Activated T-cell treated with anti-CD3 and anti-CD28 coated beads for 24 hours (primary cell): ENCODE results near the gene IKZF1.
"Not testable (repeated sequence)": the region's sequence is repeated elsewhere in the genome, so short reads cannot be mapped to it uniquely, and the experiment has no call there.

Experiments
- DNase-seq: peaks from one replicate; pipeline ENCODE4 v3.0.0-alpha.2; 2020; ENCODE audit warnings: low read depth

IKZF1 gene

DNA sequence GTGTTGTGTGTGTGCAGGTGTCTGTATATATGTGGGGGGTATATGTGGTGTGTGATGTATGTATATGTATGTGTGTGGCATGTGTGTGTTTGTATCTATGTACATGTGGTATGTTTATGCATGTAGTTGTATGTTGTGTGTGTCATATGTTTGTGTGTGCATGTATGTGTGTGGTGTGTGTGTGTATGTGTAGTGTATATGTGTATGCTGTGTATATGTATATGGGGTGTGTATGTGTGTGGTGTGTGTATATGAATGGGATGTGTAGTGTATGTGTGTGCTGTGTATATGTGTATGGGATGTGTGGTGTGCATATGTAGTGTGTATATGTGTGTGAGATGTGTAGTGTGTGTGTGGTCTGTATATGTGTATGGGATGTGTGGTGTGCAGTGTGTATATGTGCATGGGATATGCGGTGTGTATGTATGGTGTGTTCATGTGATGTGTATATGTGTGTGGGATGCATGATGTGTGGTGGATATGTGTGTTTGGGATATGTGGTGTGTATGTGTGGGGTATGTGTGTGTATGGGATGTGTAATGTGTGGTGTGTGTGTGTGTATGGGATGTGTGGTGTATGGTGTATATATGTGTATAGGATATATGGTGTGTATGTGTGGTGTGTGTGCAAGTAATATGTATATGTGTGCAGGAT is 30.0 kb downstream of the IKZF1 start:
- DNase-seq = no peak

DNA sequence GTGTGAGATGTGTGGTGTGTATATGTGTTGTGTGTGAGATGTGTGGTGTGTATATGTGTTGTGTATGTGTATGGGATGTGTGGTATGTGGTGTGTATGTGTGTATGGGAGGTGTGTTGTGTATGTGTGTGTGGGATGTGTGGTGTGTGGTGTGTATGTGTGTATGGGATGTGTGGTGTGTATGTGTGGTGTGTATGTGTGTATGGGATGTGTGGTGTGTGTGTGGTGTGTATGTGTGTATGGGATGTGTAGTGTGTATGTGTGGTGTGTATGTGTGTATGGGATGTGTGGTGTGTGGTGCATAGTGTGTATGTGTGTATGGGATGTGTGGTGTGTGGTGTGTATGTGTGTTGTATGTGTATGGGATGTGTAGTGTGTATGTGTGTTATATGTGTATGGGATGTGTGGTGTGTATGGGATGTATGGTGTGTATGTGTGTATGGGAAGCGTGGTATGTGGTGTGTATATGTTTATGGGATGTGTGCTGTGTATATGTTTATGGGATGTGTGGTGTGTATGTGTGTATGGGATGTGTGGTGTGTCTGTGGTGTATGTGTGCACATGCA is 30.8 kb downstream of the IKZF1 start:
- no peak for DNase-seq

GRCh38 chr7:50335795-50336754 is 31.6 kb downstream of the IKZF1 start:
- DNase-seq = peak; percentile 80

DNA sequence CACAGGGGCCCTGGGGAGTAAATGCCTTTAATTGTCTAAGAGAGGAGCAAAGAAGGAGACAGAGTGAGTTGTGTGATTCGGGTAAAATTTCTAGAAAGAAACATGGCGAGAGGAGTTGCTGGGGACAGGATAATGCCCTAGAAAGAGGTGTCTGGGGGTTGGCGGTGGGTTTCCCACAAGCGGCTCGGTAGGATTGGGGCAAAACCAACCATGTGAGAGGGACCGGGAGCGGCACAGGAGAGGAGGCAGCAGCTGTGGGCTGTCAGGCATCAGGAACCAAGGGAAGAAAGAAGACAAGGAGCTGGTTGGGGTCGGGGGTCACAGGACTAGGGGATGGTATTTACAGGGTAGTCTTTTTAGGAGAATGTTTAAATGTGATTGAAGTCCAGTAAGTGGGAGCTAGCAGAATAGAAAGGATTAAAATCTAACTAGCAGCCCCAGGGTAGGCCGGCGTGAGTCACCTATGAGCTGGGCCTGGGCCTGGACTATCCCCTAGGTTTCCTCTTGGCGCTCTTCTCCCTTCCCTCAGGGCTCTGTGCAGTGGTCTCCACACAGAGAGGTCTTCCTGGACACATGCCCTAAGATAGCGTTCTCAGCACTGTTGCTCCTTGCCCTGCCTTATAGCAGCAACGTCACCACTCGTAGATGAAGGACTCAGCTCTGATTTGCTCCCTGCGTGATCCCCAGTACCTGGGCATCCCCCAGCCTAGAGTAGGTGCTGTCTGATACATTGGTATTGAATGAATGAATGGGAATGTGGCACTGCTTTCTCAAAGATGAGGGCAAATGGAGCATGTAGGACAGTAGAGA is 32.6 kb downstream of the IKZF1 start:
- DNase-seq = no peak

GRCh38 chr7:50339472-50339871 is 35.0 kb downstream of the IKZF1 start:
- DNase-seq = not testable (repeated sequence)

DNA sequence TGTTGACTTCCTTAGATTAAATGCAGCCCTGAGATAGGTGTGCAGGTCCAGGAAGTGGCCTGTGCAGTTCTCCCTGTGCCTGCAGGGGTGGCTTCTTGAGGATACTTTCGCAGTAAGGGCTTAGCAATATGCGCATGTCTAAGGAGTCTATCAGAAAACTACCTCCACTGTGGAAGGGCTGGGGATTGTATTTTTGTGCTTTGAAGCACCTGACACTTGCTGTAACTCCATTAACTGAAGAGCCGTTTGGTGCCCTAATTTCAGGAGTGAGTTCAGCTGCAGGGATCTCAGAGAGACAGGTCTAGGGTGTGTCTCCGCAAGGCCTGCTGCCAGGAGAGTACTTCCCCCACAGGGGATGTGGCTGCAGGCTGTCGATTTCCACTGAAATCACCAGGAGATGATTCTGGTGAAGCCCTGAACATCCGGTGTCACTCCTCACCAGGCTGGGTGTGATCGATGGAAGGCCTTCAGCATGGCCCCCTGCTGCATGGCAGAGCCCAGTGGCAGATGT is 35.5 kb downstream of the IKZF1 start:
- DNase-seq = no peak

- DNase-seq = no peak
Observed at GRCh38 chr7:50341724-50342123, 37.2 kb downstream of the IKZF1 start.

DNA sequence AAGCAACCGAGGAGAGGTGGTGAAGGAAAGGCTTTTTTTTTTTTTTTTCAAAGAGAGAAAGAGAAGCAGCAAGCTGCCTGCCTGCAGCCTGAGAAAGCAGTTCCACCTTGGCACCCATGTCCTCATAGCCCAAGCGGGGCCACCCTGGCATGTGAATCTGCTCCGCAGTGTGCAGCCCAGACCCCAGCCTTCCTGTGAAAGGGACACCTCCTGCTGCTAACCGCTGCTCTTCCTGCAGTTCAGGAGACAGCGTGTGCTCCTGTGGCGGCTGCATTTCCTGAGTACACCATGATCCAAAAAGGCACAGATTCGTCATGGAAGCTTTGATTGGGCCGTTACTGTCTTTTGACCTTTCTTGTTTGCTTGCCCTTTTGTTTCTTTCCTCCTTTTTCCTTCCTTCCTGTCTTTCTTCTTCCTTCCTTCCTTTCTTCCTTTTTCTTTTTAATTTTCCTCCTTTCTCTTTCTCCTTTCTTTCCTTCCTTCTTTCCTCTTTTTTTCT is 38.1 kb downstream of the IKZF1 start:
- no peak for DNase-seq

- no peak for DNase-seq
Observed at GRCh38 chr7:50346545-50347497, 42.3 kb downstream of the IKZF1 start.

GRCh38 chr7:50347693-50348092 is 43.2 kb downstream of the IKZF1 start:
- DNase-seq = no peak

GRCh38 chr7:50348469-50349162 is 44.1 kb downstream of the IKZF1 start:
- no peak for DNase-seq

- DNase-seq = no peak
Observed at GRCh38 chr7:50349399-50349798, 44.9 kb downstream of the IKZF1 start.

DNA sequence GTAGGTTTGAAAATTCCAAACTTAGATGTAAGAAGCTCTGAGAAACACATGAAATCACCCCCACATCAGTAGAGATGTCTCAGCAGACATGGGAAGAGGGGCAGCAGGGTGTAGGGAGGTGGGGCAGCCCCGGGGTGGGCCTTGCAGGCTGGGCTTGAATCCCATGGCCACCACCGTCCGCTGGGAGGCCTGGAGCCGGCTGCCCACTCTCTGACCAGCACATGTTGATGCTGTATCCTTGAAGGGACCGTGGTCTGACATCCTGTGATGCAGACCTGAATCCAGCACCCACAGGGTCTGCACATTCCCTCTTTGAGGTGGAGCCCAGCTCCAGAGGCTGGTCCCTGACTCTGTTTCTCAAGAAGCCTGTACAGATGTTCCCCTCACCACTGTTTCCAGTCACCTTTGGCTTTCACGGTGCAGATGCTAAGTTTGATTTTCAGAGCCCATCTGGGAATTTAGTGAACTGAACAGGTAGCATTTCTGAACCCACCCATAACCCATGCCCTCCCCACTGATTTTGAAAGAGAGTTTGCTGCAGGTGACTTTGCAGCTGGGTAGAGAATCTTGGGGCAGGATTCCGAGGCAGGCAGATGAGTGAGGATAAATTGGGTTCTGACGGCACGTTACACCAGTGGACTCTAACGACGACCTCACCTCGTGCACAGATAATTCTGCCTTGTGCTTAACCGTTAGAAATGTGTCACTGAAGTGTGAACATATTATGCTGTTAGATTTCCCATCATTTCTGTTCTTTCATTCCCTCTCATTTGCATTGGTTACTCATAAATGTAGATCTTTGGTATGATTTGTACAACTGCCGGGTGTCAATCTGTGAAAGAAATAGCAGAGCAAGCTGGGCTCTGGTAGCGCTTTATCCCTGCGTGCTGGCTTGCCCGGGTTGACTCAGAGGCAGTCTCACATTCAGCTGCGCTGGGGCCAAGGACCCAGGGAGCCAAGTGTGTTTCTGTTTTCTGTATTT is 45.7 kb downstream of the IKZF1 start:
- DNase-seq = peak; percentile 77

DNA sequence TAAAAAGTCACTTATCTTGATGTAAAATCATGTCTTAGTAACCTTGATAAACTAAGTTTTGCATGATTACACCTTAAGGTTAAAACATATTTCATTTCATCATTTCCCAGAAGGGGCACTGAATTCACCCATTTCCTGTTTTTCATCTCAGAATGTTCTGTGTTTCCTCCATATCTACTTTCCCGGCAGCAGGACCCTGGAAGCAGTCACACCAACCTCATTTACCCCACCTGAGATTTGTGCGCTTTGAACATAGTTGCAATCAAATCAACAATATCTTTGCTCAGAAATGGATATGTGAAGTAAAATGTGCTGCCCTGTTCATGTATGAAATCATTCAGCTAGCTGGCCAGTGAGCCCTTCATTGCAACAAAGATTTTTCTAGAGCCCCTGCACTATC is 46.8 kb downstream of the IKZF1 start:
- DNase-seq = no peak

DNA sequence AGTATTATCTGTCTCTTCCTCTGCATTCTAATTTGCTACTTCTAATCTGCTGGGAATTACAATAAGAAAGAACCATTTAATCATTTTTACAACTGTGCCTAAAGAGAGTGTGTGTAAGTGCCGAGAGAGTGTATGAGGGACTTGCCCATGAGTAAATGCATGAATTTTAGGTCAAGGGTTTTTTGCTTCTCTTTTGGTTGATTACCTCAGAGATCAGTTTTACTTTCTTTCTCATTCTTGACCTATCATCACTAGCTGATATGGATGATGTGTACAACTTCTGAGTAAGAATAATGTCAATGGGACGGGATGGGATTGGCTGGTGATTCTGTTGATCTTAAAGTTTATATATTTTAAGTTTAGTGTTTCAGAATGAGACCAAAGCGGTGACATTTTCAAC is 47.8 kb downstream of the IKZF1 start:
- DNase-seq = no peak

DNA sequence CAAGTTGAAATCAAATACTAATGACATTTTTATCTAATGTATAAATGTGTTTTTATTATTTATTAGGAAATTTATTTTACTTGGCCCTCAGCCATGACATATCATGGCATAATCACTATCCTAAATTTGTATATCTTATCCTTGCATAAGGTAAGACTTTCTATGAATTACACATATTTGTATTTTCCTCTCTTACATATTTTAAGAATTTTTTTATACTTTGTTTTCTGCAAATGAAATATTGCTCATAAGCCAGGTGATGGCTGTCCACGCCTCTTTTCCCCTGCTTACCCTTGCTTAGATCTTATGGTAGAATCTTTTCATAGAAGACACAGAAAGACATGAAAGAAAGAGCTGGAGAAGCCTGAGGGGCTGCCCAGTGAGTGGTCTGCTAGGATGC is 48.2 kb downstream of the IKZF1 start:
- no peak for DNase-seq

DNA sequence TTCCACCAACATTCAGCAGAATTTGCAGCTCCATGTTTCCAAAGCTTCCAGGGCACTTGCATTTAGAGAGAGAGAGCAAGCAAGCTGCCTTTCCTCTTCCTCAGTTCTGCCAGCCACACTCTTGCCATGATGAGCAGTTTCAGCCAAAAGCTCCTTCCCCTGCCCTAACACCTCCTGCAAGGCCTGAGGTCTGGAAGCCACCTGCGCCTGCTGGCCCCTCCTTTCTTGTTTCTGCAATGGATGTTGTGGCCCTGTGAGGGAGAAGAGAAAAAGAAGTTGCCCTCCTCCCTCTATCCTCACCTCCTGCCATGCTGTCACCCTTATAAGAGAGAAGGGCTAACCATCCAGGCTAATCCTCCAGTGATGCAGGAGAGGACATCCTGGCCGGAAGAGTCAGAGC is 48.7 kb downstream of the IKZF1 start:
- DNase-seq = no peak

GRCh38 chr7:50353894-50354595 is 49.5 kb downstream of the IKZF1 start:
- no peak for DNase-seq
